Activated B cell treated with CpG ODN at 0.5 μM for 24 hours (primary cell): Measurements from ENCODE around the gene NUDT11. TPM values are rescaled to one million over a fixed set of nuclear protein-coding genes. Genes with fewer than 3 reads are reported as not detected.

Experiments used
- ATAC-seq: fragments of 200-7000 bp; cut with Tn5 transposase; one replicate; pipeline ENCODE4 v1.10.0; 2021; ENCODE audit warnings: low read depth, mild to moderate bottlenecking, moderate library complexity
- CTCF ChIA-PET: fragments of 350-600 bp; sonication (Branson Sonifier 250); formaldehyde crosslinking; loops from one replicate; lab custom pipeline; 2021; ENCODE audit warnings: antibody characterized with exemption; lab: Charles Lee
- POLR2A ChIA-PET: fragments of 350-600 bp; sonication (Branson Sonifier 250); formaldehyde crosslinking; loops from one replicate; lab custom pipeline; 2021; ENCODE audit warnings: antibody characterized with exemption; lab: Charles Lee
- DNase-seq: peaks from one replicate; pipeline ENCODE4 v3.0.0; 2022
- H3K27ac Mint-ChIP-seq: one replicate; pipeline ENCODE4 v1.8.0; 2020; ENCODE audit warnings: mixed read lengths
- H3K27me3 Mint-ChIP-seq: one replicate; pipeline ENCODE4 v1.8.0; 2021; ENCODE audit warnings: mixed read lengths
- H3K36me3 Mint-ChIP-seq: one replicate; pipeline ENCODE4 v1.8.0; 2021; ENCODE audit warnings: low read depth, mixed read lengths
- H3K4me1 Mint-ChIP-seq: one replicate; pipeline ENCODE4 v1.8.0; 2021; ENCODE audit warnings: mixed read lengths
- H3K4me3 Mint-ChIP-seq: one replicate; pipeline ENCODE4 v1.8.0; 2020; ENCODE audit warnings: mild to moderate bottlenecking, mixed read lengths
- H3K9me3 Mint-ChIP-seq: one replicate; pipeline ENCODE4 v1.8.0; 2020; ENCODE audit warnings: mixed read lengths
- CTCF ChIP-seq: fragments of 200-600 bp; IDR thresholded peaks from one replicate; pipeline ENCODE4 v1.8.0; 2022; ENCODE audit warnings: antibody characterized with exemption, mild to moderate bottlenecking
- intact Hi-C: fragments of 100-400 bp; cut with micrococcal nuclease; formaldehyde crosslinking; loops from one replicate; pipeline ENCODE4 v1.15.1; 2024
- total RNA-seq: library from RNA; stranded (reverse); gene quantifications from 2 replicates; pipeline ENCODE4 v1.2.3, GENCODE V29; 2022

Gene NUDT11
- total RNA-seq, 1 donor from 2014 or later = not detected

GRCh38 chrX:51461053-51462044 is 35.0 kb downstream of the NUDT11 start:
- no peak for TF ChIP-seq CTCF
- CTCF ChIA-PET = interaction anchor here (0.7 to 3.7 kb wide), 8 partner anchors 9 to 1361 kb away, joined by 3 to 21 read pairs (median 3); no protein-coding TSS in a partner anchor
- no peaks in the 10 kb centered on the region for H3K9me3 Mint-ChIP-seq
- ATAC-seq (no peak), DNase-seq (no peak)
- no peaks in the 10 kb centered on the region for H3K27me3 Mint-ChIP-seq
- intact Hi-C loops = loop anchor here (1.0 kb wide), 2 partner anchors 125 to 317 kb away; no protein-coding TSS in a partner anchor
- POLR2A ChIA-PET = no interaction called here
- H3K36me3 Mint-ChIP-seq = no peaks in the 10 kb centered on the region
- H3K4me1 Mint-ChIP-seq = no peaks in the 10 kb centered on the region
- H3K4me3 Mint-ChIP-seq = no peak overlapping the region
- H3K27ac Mint-ChIP-seq = no peak overlapping the region

GRCh38 chrX:51459125-51459524 is 37.3 kb downstream of the NUDT11 start:
- intact Hi-C loops = loop anchor here (10.0 kb wide), 1 partner anchor 64 kb away; no protein-coding TSS in a partner anchor
- Mint-ChIP-seq H3K27me3 (no peaks in the 10 kb centered on the region), H3K27ac (no peak overlapping the region), H3K36me3 (no peaks in the 10 kb centered on the region), H3K4me1 (no peaks in the 10 kb centered on the region), H3K4me3 (no peak overlapping the region), H3K9me3 (no peaks in the 10 kb centered on the region)
- no peak for DNase-seq
- no peak for ATAC-seq
- no peak for TF ChIP-seq CTCF
- POLR2A ChIA-PET = no interaction called here
- CTCF ChIA-PET = interaction anchor here (3.7 kb wide), 1 partner anchor 124 kb away, joined by 21 read pairs; no protein-coding TSS in a partner anchor

- no peaks in the 10 kb centered on the region for H3K36me3 Mint-ChIP-seq
- no peak for ATAC-seq
Measured at GRCh38 chrX:51456814-51457213, 39.6 kb downstream of the NUDT11 start.

GRCh38 chrX:51456246-51456645 is 40.1 kb downstream of the NUDT11 start:
- Mint-ChIP-seq H3K4me1 (no peaks in the 10 kb centered on the region), H3K27me3 (no peaks in the 10 kb centered on the region), H3K27ac (no peak overlapping the region), H3K36me3 (no peaks in the 10 kb centered on the region), H3K4me3 (no peak overlapping the region), H3K9me3 (no peaks in the 10 kb centered on the region)
- no peak for DNase-seq
- POLR2A ChIA-PET = no interaction called here
- CTCF ChIA-PET = interaction anchor here (0.9 to 1.8 kb wide), 3 partner anchors 36 to 311 kb away, joined by 3 to 8 read pairs (median 3); no protein-coding TSS in a partner anchor
- intact Hi-C loops = loop anchor here (10.0 kb wide), 1 partner anchor 61 kb away; no protein-coding TSS in a partner anchor
- no peak for ATAC-seq
- TF ChIP-seq CTCF = no peak

More at GRCh38 chrX:51456814-51457213, 39.6 kb downstream of the NUDT11 start:
- H3K27me3 Mint-ChIP-seq = no peaks in the 10 kb centered on the region
- no peak for TF ChIP-seq CTCF
- POLR2A ChIA-PET = no interaction called here
- H3K9me3 Mint-ChIP-seq = no peaks in the 10 kb centered on the region
- H3K27ac Mint-ChIP-seq = no peak overlapping the region
- H3K4me3 Mint-ChIP-seq = no peak overlapping the region
- DNase-seq = no peak
- H3K4me1 Mint-ChIP-seq = no peaks in the 10 kb centered on the region
- intact Hi-C loops = loop anchor here (10.0 kb wide), 1 partner anchor 62 kb away; no protein-coding TSS in a partner anchor
- CTCF ChIA-PET = interaction anchor here (0.9 to 1.8 kb wide), 3 partner anchors 36 to 311 kb away, joined by 3 to 8 read pairs (median 3); no protein-coding TSS in a partner anchor

GRCh38 chrX:51440365-51440764 is 56.0 kb downstream of the NUDT11 start:
- ChIA-PET POLR2A (no interaction called here), CTCF (no interaction called here)
- ATAC-seq = no peak

More at GRCh38 chrX:51440365-51440764, 56.0 kb downstream of the NUDT11 start:
- Mint-ChIP-seq H3K9me3 (peaks cover 2% of the 10 kb centered on the region), H3K27me3 (no peaks in the 10 kb centered on the region), H3K4me1 (no peaks in the 10 kb centered on the region), H3K36me3 (no peaks in the 10 kb centered on the region), H3K27ac (no peak overlapping the region), H3K4me3 (no peak overlapping the region)
- TF ChIP-seq CTCF = no peak
- intact Hi-C loops = no loop called here
- no peak for DNase-seq
